B cell (primary cell): Measurements from ENCODE around the gene CENPF. TPM values are rescaled to one million over a fixed set of nuclear protein-coding genes. Genes with fewer than 3 reads are reported as not detected.

Experiments
- ATAC-seq: fragments of 200-7000 bp; cut with Tn5 transposase; one replicate; pipeline ENCODE4 v1.10.0; 2021; ENCODE audit warnings: low read depth, mild to moderate bottlenecking, moderate number of reproducible peaks, moderate library complexity
- CTCF ChIA-PET: fragments of 350-600 bp; sonication (Branson Sonifier 250); formaldehyde crosslinking; loops from one replicate; lab custom pipeline; 2021; ENCODE audit warnings: antibody characterized with exemption, inconsistent platforms; lab: Charles Lee
- POLR2A ChIA-PET: fragments of 350-600 bp; sonication (Branson Sonifier 250); formaldehyde crosslinking; loops from one replicate; lab custom pipeline; 2021; ENCODE audit warnings: antibody characterized with exemption; lab: Charles Lee
- DNase-seq: peaks from one replicate; pipeline ENCODE4 v3.0.0; 2013
- H2AFZ ChIP-seq: 2 replicates; pipeline ENCODE4 v1.6.1; 2012; ENCODE audit warnings: mild to moderate bottlenecking, low read depth, low read length; ENCODE audit not compliant: insufficient read depth, poor library complexity, severe bottlenecking
- H3K27ac ChIP-seq, 2 donors: 1 replicate in 1 of 2; 2 replicates in 1 of 2; pipeline ENCODE4 v1.5.1; 2012 to 2013; ENCODE audit warnings: low read length in 2 of 2, mild to moderate bottlenecking in 2 of 2, moderate library complexity in 1 of 2
- H3K27me3 ChIP-seq, 4 experiments: fragments of 200-600 bp in 1 of 4; sonication (generic) in 1 of 4; replicated peaks in 1 of 4; 1 replicate in 2 of 4; 2 replicates in 2 of 4; pipeline versions ENCODE4 v1.6.1 to v1.7.0; 2013 to 2016; ENCODE audit warnings: low read length in 3 of 4, mild to moderate bottlenecking in 2 of 4, mixed read lengths in 1 of 4, moderate library complexity in 1 of 4; ENCODE audit not compliant: insufficient read depth in 4 of 4, control insufficient read depth in 3 of 4; ENCODE audit errors: control extremely low read depth in 1 of 4
- H3K36me3 ChIP-seq, 2 experiments: replicated peaks in 1 of 2; 1 replicate in 1 of 2; 2 replicates in 1 of 2; pipeline versions ENCODE4 v1.6.1 to v1.7.1; 2013; ENCODE audit warnings: low read length in 1 of 2; ENCODE audit not compliant: insufficient read depth in 2 of 2, control insufficient read depth in 1 of 2; ENCODE audit errors: control extremely low read depth in 1 of 2, extremely low read depth in 1 of 2
- H3K4me1 ChIP-seq, 2 donors: fragments of 200-600 bp in 1 of 2; sonication (generic) in 1 of 2; 1 replicate in 1 of 2; 2 replicates in 1 of 2; pipeline versions ENCODE4 v1.5.1 to v1.6.1; 2013 to 2017; ENCODE audit warnings: low read length in 2 of 2; ENCODE audit not compliant: control insufficient read depth in 2 of 2, insufficient read depth in 2 of 2
- H3K4me2 ChIP-seq: replicated peaks from 2 replicates; pipeline ENCODE3; 2012; ENCODE audit warnings: mild to moderate bottlenecking, low read depth, low read length; ENCODE audit not compliant: poor library complexity, severe bottlenecking
- H3K4me3 ChIP-seq, 5 experiments: fragments of 200-600 bp in 1 of 5; sonication (generic) in 1 of 5; 1 replicate in 3 of 5; 2 replicates in 2 of 5; pipeline versions ENCODE4 v1.5.1 to v1.7.0; 2011 to 2016; ENCODE audit warnings: low read length in 4 of 5, mild to moderate bottlenecking in 4 of 5, low read depth in 2 of 5, control low read depth in 1 of 5, moderate library complexity in 1 of 5; ENCODE audit not compliant: insufficient read depth in 1 of 5; ENCODE audit errors: control extremely low read depth in 1 of 5, extremely low read depth in 1 of 5
- H3K79me2 ChIP-seq: fragments of 200-600 bp; sonication (generic); one replicate; pipeline ENCODE4 v1.6.0; 2016; ENCODE audit warnings: low read length; ENCODE audit not compliant: control insufficient read depth, insufficient read depth
- H3K9ac ChIP-seq: fragments of 200-600 bp; sonication (generic); 2 replicates; pipeline ENCODE4 v1.6.1; 2017; ENCODE audit warnings: mild to moderate bottlenecking, low read length, moderate library complexity
- H3K9me3 ChIP-seq, 3 donors: one replicate each; pipeline versions ENCODE4 v1.6.1 to v1.7.1; 2013; ENCODE audit warnings: low read length in 2 of 3; ENCODE audit not compliant: control insufficient read depth in 2 of 3, insufficient read depth in 1 of 3; ENCODE audit errors: control extremely low read depth in 1 of 3
- H4K20me1 ChIP-seq: 2 replicates; pipeline ENCODE4 v1.6.0; 2012; ENCODE audit warnings: mild to moderate bottlenecking, low read length; ENCODE audit not compliant: insufficient read depth, control insufficient read depth, poor library complexity, severe bottlenecking
- H3K27ac Mint-ChIP-seq: one replicate; pipeline ENCODE4 v1.8.0; 2021; ENCODE audit warnings: mixed read lengths
- H3K27me3 Mint-ChIP-seq: one replicate; pipeline ENCODE4 v1.8.0; 2021; ENCODE audit warnings: mixed read lengths
- H3K4me1 Mint-ChIP-seq: one replicate; pipeline ENCODE4 v1.8.0; 2021; ENCODE audit warnings: mixed read lengths
- H3K4me3 Mint-ChIP-seq: one replicate; pipeline ENCODE4 v1.8.0; 2021; ENCODE audit warnings: mixed read lengths
- H3K9me3 Mint-ChIP-seq: one replicate; pipeline ENCODE4 v1.8.0; 2022; ENCODE audit warnings: mixed read lengths; ENCODE audit not compliant: insufficient read depth
- CTCF ChIP-seq: fragments of 200-600 bp; IDR thresholded peaks from one replicate; pipeline ENCODE4 v1.8.0; 2022; ENCODE audit warnings: antibody characterized with exemption, mild to moderate bottlenecking
- EZH2 ChIP-seq: IDR thresholded peaks from 2 replicates; pipeline ENCODE4 v1.6.1; 2012; ENCODE audit warnings: borderline replicate concordance, low read depth, mild to moderate bottlenecking, moderate library complexity, low read length; ENCODE audit not compliant: insufficient read depth, poor library complexity, severe bottlenecking
- WGBS: methylation state at CpG from one replicate; pipeline ENCODE4 v1.1.5; 2013; ENCODE audit warnings: missing lambda C conversion rate; ENCODE audit not compliant: insufficient coverage; 5-methylcytosine and 5-hydroxymethylcytosine counted together
- intact Hi-C: fragments of 100-400 bp; cut with micrococcal nuclease; formaldehyde crosslinking; loops from one replicate; pipeline ENCODE4 v1.10.0; 2022
- polyA minus RNA-seq: library from RNA; depleted of rRNA, polyadenylated mRNA; stranded (reverse); fragments of >200 nt; gene quantifications from 2 replicates; pipeline ENCODE4 v1.2.3, GENCODE V29; 2012
- polyA plus RNA-seq: library from polyadenylated mRNA; depleted of rRNA; stranded (reverse); fragments of >200 nt; gene quantifications from 2 replicates; pipeline ENCODE4 v1.2.3, GENCODE V29; 2012
- total RNA-seq, 2 donors: library from RNA; stranded (reverse); fragments of 120-200 nt in 1 of 2; gene quantifications; 1 replicate in 1 of 2; 2 replicates in 1 of 2; pipeline versions ENCODE4 v1.2.3 to v1.2.4, GENCODE V29; 2013 to 2022

The CENPF gene
- total RNA-seq (2.9 and 3.0 TPM in 2 replicates), polyA plus RNA-seq (0.12 and 0.94 TPM in 2 replicates), polyA minus RNA-seq (0.17 and 0.86 TPM in 2 replicates)
- total RNA-seq (2013): 2.4 TPM

- WGBS: under 1% methylated on average over 56 of the region's 65 CpGs
- CTCF ChIA-PET: interaction anchor here (1.3 to 1.6 kb wide), 3 partner anchors 270 to 341 kb away, joined by 3 to 4 read pairs (median 3); no protein-coding TSS in a partner anchor
These were observed at the start of gene CENPF for GRCh38 chr1:214602764-214603657. TSS of gene CENPF (plus strand) at chr1:214603195. CDS start at chr1:214613755, 10,560 bp downstream.

More at GRCh38 chr1:214602764-214603657, at the start of gene CENPF:
- Histone ChIP-seq H3K36me3 (no peaks in the 10 kb centered on the region), H2AFZ (peak within 1 kb of the TSS; percentile 97), H3K4me3 (peak within 1 kb of the TSS; percentile 60 to 82 (median 78)), H4K20me1 (no peaks in the 10 kb centered on the region), H3K4me1 (peaks cover 12 to 15% of the 10 kb centered on the region in 2 donors), H3K4me2 (peak within 1 kb of the TSS; percentile 96), H3K27me3 (no peaks in the 10 kb centered on the region), H3K79me2 (peaks cover 4% of the 10 kb centered on the region), H3K9me3 (no peaks in the 10 kb centered on the region), H3K27ac (peak within 1 kb of the TSS in 1 of 2 donors; percentile 36), H3K9ac (peak within 1 kb of the TSS; percentile 77)
- H3K9me3 Mint-ChIP-seq: no peaks in the 10 kb centered on the region
- peak within 1 kb of the TSS; percentile 70 for H3K27ac Mint-ChIP-seq
- intact Hi-C loops: loop anchor here (1.0 kb wide), 1 partner anchor 322 kb away; the partner anchor contains the start of gene SMYD2
- H3K4me3 Mint-ChIP-seq: peak within 1 kb of the TSS; percentile 85
- TF ChIP-seq EZH2 (no peak), CTCF (peak; percentile 26)
- DNase-seq (peak; percentile 96), ATAC-seq (peak; percentile 98)
- no peaks in the 10 kb centered on the region for H3K27me3 Mint-ChIP-seq
- peaks cover 21% of the 10 kb centered on the region for H3K4me1 Mint-ChIP-seq
- POLR2A ChIA-PET: no interaction called here
